Sigmoid colon (tissue), 7 donors: Measurements from ENCODE around the gene ALG12. TPM values are rescaled to one million over a fixed set of nuclear protein-coding genes. Genes with fewer than 3 reads are reported as not detected.

ENCODE experiments used
- DNase-seq: peaks from one replicate; pipeline ENCODE4 v3.0.0-alpha.2; 2019
- H3K27ac ChIP-seq, 4 donors: fragments of 200-600 bp; sonication (generic); one replicate each; pipeline ENCODE4 v1.5.1; 2016 to 2019; ENCODE audit warnings: mild to moderate bottlenecking in 1 of 4
- H3K27me3 ChIP-seq, 3 donors: fragments of 200-600 bp; sonication (generic); one replicate each; pipeline ENCODE4 v1.5.1; 2019; ENCODE audit warnings: mild to moderate bottlenecking in 1 of 3
- H3K36me3 ChIP-seq, 4 donors: fragments of 200-600 bp; sonication (generic); one replicate each; pipeline ENCODE4 v1.5.1; 2016 to 2019
- H3K4me1 ChIP-seq, 4 donors: fragments of 200-600 bp; sonication (generic); one replicate each; pipeline ENCODE4 v1.5.1; 2017 to 2019
- H3K4me3 ChIP-seq, 4 donors: fragments of 200-600 bp; sonication (generic); one replicate each; pipeline ENCODE4 v1.5.1; 2017 to 2019; ENCODE audit warnings: mild to moderate bottlenecking in 2 of 4, moderate library complexity in 1 of 4
- H3K9me3 ChIP-seq, 4 donors: fragments of 200-600 bp in 3 of 4; sonication (generic) in 3 of 4; one replicate each; pipeline versions ENCODE4 v1.5.1 to v1.6.1; 2013 to 2019
- EP300 ChIP-seq, 4 donors: sonication (generic); formaldehyde crosslinking; IDR thresholded peaks; one replicate each; pipeline ENCODE4 v1.6.1; 2017; ENCODE audit warnings: antibody characterized with exemption in 4 of 4
- POLR2A ChIP-seq, 2 donors: fragments of 450-650 bp; IDR thresholded peaks; one replicate each; pipeline ENCODE4 v1.6.1; 2016; ENCODE audit warnings: antibody characterized with exemption in 2 of 2, mild to moderate bottlenecking in 2 of 2, moderate library complexity in 2 of 2
- POLR2AphosphoS5 ChIP-seq, 4 donors: sonication (generic); formaldehyde crosslinking; IDR thresholded peaks; one replicate each; pipeline ENCODE4 v1.6.1; 2017; ENCODE audit warnings: antibody characterized with exemption in 4 of 4
- WGBS, 2 donors: extraction: QIAGEN DNeasy Blood & Tissue Kit; methylation state at CpG; one replicate each; pipeline ENCODE4 v1.1.7; 2013; 5-methylcytosine and 5-hydroxymethylcytosine counted together
- intact Hi-C: fragments of 100-400 bp; cut with DNase I; formaldehyde crosslinking; loops from one replicate; pipeline ENCODE4 v1.15.1; 2023
- polyA plus RNA-seq, 3 donors: library from polyadenylated mRNA; stranded (reverse); fragments of 200-250 nt; gene quantifications; one replicate each; pipeline ENCODE4 v1.2.3, GENCODE V29; 2013
- total RNA-seq, 4 donors: library from RNA; depleted of rRNA; stranded (reverse); fragments of >200 nt; gene quantifications; one replicate each; pipeline ENCODE4 v1.1.0, GENCODE V29; 2016
- TF ChIP-seq, protein P1 (sequence below), 4 experiments: fragments of 450-650 bp in 3 of 4; fragments of 200-600 bp in 1 of 4; IDR thresholded peaks; one replicate each; pipeline ENCODE4 v1.5.1; 2016 to 2019; ENCODE audit warnings: antibody characterized with exemption in 4 of 4, mild to moderate bottlenecking in 3 of 4, moderate library complexity in 2 of 4
- donor health status: healthy with polysubstance abuse.
- donor health status: Bipolar disorder and iron deficiency.
- donor health status: healthy.

Gene ALG12
- total and polyA plus RNA-seq, 7 donors, result 1.8 to 23.9 (median 14.4) TPM

DNA sequence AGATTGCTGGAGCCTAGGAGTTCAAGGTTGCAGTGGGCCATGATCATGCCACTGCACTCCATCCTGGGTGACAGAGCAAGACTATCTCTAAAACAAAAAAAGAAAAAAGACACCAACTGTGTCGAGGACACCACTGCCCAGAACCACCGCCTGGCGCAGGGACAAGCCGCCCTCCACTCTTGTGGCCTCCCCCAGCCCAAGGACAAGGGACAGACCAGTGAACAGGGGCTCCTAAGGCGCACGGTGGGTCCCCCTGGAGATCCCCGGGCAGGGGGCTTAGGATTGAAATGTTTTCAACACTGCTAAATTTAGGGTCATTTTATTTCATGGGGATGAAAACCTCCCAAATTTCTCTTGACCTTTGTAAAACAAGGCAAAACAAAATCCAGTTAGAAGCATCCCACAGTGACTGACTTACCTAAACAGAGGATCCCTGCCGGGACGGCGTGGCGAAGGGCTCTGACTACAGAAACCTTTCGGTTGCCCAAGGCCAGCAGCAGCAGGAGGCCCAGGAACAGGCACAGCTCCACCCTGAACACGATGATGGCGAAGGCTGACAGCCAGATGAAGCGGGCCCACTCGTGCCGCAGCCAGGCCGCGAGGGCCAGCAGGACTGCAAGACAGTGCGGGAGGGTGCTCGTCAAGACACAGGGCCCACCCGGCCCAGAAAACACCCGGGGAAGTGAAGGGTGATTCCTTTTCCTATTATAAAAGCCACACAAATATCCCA, 8.6 kb downstream of the ALG12 start:
- Histone ChIP-seq H3K4me3 (no peak overlapping the region), H3K27me3 (no peaks in the 10 kb centered on the region), H3K36me3 (peaks cover 11 to 86% (median 21%) of the 10 kb centered on the region in 4 donors), H3K9me3 (no peaks in the 10 kb centered on the region), H3K4me1 (no peaks in the 10 kb centered on the region), H3K27ac (no peak overlapping the region)
- DNase-seq, result peak; percentile 56
- intact Hi-C loops, result loop anchor here (10.0 kb wide), 1 partner anchor 115 kb away; no protein-coding TSS in a partner anchor
- TF ChIP-seq EP300 (IDR thresholded peaks at IDR 0.05) (no peak), POLR2AphosphoS5 (IDR thresholded peaks at IDR 0.05) (no peak), POLR2A (IDR thresholded peaks at IDR 0.05) (no peak)
- TF ChIP-seq, protein P1, sequence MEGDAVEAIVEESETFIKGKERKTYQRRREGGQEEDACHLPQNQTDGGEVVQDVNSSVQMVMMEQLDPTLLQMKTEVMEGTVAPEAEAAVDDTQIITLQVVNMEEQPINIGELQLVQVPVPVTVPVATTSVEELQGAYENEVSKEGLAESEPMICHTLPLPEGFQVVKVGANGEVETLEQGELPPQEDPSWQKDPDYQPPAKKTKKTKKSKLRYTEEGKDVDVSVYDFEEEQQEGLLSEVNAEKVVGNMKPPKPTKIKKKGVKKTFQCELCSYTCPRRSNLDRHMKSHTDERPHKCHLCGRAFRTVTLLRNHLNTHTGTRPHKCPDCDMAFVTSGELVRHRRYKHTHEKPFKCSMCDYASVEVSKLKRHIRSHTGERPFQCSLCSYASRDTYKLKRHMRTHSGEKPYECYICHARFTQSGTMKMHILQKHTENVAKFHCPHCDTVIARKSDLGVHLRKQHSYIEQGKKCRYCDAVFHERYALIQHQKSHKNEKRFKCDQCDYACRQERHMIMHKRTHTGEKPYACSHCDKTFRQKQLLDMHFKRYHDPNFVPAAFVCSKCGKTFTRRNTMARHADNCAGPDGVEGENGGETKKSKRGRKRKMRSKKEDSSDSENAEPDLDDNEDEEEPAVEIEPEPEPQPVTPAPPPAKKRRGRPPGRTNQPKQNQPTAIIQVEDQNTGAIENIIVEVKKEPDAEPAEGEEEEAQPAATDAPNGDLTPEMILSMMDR (IDR thresholded peaks at IDR 0.05), result no peak
- WGBS, 2 donors, result 95% methylated on average over 23 of the region's 23 CpGs

DNA sequence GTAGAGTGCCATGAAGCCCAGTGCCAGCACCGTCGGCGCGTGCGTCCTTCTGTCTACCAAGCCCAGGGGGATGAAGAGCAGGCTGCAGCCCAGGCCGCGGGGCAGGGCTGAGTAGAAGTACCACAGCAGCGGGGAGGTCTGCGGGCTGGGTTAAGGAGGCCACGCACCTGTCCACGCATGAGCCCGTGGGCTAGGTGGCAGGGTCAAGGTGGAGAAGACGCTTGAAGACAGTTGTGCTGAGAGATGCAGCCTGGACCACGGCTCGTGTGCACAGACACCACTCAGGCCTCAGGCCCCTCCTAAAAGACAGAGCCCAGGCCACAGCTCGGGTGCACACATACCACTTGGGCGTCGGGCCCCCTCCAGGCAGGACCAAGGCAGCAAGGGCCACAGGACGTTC, 10.4 kb downstream of the ALG12 start:
- no peak for DNase-seq
- H3K27me3 ChIP-seq, result no peaks in the 10 kb centered on the region
- intact Hi-C loops, result no loop called here
- no peaks in the 10 kb centered on the region for H3K9me3 ChIP-seq
- no peak overlapping the region for H3K4me3 ChIP-seq
- peaks cover 16 to 89% (median 32%) of the 10 kb centered on the region in 4 donors for H3K36me3 ChIP-seq
- TF ChIP-seq, protein P1 (IDR thresholded peaks at IDR 0.05), result no peak
- TF ChIP-seq POLR2AphosphoS5 (IDR thresholded peaks at IDR 0.05) (no peak), EP300 (IDR thresholded peaks at IDR 0.05) (no peak)
- 96 to 97% methylated on average over 19 of the region's 19 CpGs for WGBS, 2 donors
- H3K27ac ChIP-seq, result no peak overlapping the region
- no peaks in the 10 kb centered on the region for H3K4me1 ChIP-seq

DNA sequence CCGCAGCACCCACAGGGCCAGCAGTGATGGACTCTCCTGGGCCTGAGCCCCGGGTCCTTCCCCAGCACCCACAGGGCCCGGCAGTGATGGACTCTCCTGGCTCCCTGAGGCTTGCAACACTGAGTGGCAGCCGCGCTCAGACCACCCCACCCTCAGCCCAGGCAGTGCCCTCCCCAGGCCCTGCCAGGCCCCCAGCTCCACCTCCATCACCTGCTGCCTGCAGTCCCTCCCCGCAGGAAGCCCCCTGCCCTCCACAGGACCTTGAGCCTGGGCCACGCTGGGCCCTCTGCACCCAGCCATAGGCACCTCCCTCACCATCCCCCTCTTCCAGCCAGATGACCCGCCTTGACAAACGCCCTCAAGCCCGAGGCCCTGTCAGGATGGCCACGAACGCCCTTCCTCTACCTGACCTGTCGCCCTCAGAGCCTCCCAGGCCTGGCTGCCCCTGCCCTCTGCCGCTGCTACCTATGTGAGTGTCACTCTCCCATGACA, 11.4 kb downstream of the ALG12 start:
- Histone ChIP-seq H3K36me3 (peaks cover 16 to 87% (median 39%) of the 10 kb centered on the region in 4 donors), H3K27me3 (no peaks in the 10 kb centered on the region), H3K4me1 (no peaks in the 10 kb centered on the region), H3K27ac (no peak overlapping the region), H3K9me3 (no peaks in the 10 kb centered on the region), H3K4me3 (no peak overlapping the region)
- no peak for DNase-seq
- intact Hi-C loops, result no loop called here
- WGBS, 2 donors, result 93 to 94% methylated on average over 14 of the region's 14 CpGs
- TF ChIP-seq, protein P1 (IDR thresholded peaks at IDR 0.05), result no peak
- TF ChIP-seq POLR2A (IDR thresholded peaks at IDR 0.05) (no peak), POLR2AphosphoS5 (IDR thresholded peaks at IDR 0.05) (no peak), EP300 (IDR thresholded peaks at IDR 0.05) (no peak)

DNA sequence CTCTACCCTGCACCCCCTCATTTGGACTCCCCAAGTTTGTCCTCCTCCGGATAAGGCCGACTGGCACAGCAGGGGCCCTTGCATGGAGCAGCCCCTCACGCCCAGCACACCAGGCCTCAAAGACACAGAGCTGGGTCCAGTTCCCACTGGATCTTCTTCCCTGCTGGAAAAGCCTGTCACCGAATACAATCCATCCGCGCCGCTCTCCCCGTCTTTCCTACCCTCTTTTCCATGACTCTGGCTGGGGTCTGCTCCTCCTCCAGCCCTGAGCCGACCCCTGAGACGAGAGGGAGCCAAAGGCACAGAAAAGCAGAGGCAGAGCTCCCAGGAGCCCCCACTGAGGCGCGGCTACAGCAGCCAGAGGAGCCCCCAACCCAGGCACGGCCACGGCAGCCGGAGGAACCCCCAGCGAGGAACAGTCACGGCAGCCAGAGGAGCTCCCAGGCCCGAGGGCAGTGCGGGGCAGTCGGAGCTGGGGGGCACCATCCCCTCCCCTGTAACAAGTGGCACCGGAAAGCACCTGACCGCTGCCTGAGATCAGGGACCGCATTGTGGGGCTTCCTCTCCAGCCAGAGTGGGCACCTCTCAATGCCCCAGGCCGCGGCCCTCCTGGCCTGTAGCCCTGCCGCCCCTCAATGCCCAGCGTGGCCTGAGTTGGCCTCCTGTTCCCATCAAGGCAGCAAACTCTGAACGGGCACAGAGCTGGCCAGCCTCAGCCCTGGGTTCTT, 12.0 kb downstream of the ALG12 start:
- WGBS, 2 donors, result 96 to 97% methylated on average over 28 of the region's 28 CpGs
- Histone ChIP-seq H3K9me3 (no peaks in the 10 kb centered on the region), H3K4me3 (no peak overlapping the region), H3K27ac (no peak overlapping the region), H3K36me3 (peaks cover 16 to 85% (median 43%) of the 10 kb centered on the region in 4 donors), H3K27me3 (no peaks in the 10 kb centered on the region), H3K4me1 (no peaks in the 10 kb centered on the region)
- peak; percentile 43 for DNase-seq
- intact Hi-C loops, result no loop called here
- TF ChIP-seq EP300 (IDR thresholded peaks at IDR 0.05) (no peak), POLR2A (IDR thresholded peaks at IDR 0.05) (no peak), POLR2AphosphoS5 (IDR thresholded peaks at IDR 0.05) (no peak)
- TF ChIP-seq, protein P1 (IDR thresholded peaks at IDR 0.05), result no peak
